Loucy (cell line): Measurements from ENCODE around the gene SLC5A6.

ENCODE experiments used
- H2AFZ ChIP-seq: fragments of 200-600 bp; sonication (generic); 2 replicates; pipeline ENCODE4 v1.6.0; 2016; ENCODE audit warnings: antibody characterized with exemption, mild to moderate bottlenecking, low read length, moderate library complexity
- H3F3A ChIP-seq: fragments of 200-600 bp; 2 replicates; pipeline ENCODE4 v1.6.0; 2016; ENCODE audit warnings: antibody characterized with exemption, low read depth, mild to moderate bottlenecking
- H3K27me3 ChIP-seq: fragments of 200-600 bp; sonication (generic); 2 replicates; pipeline ENCODE4 v1.6.1; 2014; ENCODE audit warnings: low read length, mild to moderate bottlenecking; ENCODE audit not compliant: insufficient read depth, poor library complexity, severe bottlenecking
- H3K36me3 ChIP-seq: fragments of 200-600 bp; sonication (generic); 2 replicates; pipeline ENCODE4 v1.6.1; 2016; ENCODE audit warnings: low read length; ENCODE audit not compliant: insufficient read depth
- H3K4me1 ChIP-seq: fragments of 200-600 bp; sonication (generic); 2 replicates; pipeline ENCODE4 v1.5.1; 2014; ENCODE audit warnings: low read length, mild to moderate bottlenecking; ENCODE audit not compliant: insufficient read depth, poor library complexity, severe bottlenecking
- H3K4me2 ChIP-seq: fragments of 200-600 bp; sonication (generic); 2 replicates; pipeline ENCODE4 v1.6.0; 2014; ENCODE audit warnings: antibody characterized with exemption, low read length, low read depth, mild to moderate bottlenecking; ENCODE audit not compliant: poor library complexity, severe bottlenecking
- H3K4me3 ChIP-seq: fragments of 200-600 bp; sonication (generic); 2 replicates; pipeline ENCODE4 v1.5.1; 2014; ENCODE audit warnings: low read length, mild to moderate bottlenecking, mixed read lengths; ENCODE audit not compliant: poor library complexity, severe bottlenecking
- H3K79me2 ChIP-seq: fragments of 200-600 bp; sonication (generic); 2 replicates; pipeline ENCODE4 v1.6.1; 2014; ENCODE audit warnings: low read length; ENCODE audit not compliant: insufficient read depth
- H3K9ac ChIP-seq: fragments of 200-600 bp; sonication (generic); 2 replicates; pipeline ENCODE4 v1.6.0; 2014; ENCODE audit warnings: mild to moderate bottlenecking, low read depth, low read length, moderate library complexity; ENCODE audit not compliant: poor library complexity, severe bottlenecking
- H3K9me2 ChIP-seq: fragments of 200-600 bp; sonication (generic); replicated peaks from 2 replicates; pipeline ENCODE4 v1.6.1; 2016; ENCODE audit warnings: low read depth, low read length, mixed read lengths
- H3K9me3 ChIP-seq: fragments of 200-600 bp; sonication (generic); 2 replicates; pipeline ENCODE4 v1.6.1; 2014; ENCODE audit warnings: mild to moderate bottlenecking, antibody characterized with exemption, low read length, low read depth; ENCODE audit not compliant: insufficient read depth
- H4K20me1 ChIP-seq: fragments of 200-600 bp; sonication (generic); 2 replicates; pipeline ENCODE4 v1.6.0; 2014; ENCODE audit warnings: antibody characterized with exemption, low read length, mild to moderate bottlenecking; ENCODE audit not compliant: insufficient read depth, poor library complexity, severe bottlenecking
- EZH2phosphoT487 ChIP-seq: fragments of 200-600 bp; IDR thresholded peaks from 2 replicates; pipeline ENCODE4 v1.6.1; 2018; ENCODE audit warnings: antibody characterized with exemption, mild to moderate bottlenecking, moderate library complexity, borderline replicate concordance
- TF ChIP-seq, protein P1 (sequence below): fragments of 200-600 bp; sonication (generic); conservative IDR thresholded peaks from 2 replicates; pipeline ENCODE4 v1.5.1; 2014; ENCODE audit warnings: mild to moderate bottlenecking, antibody characterized with exemption, low read length

SLC5A6 gene

GRCh38 chr2:27206346-27206745 lies 5.7 kb downstream of the SLC5A6 start:
- Histone ChIP-seq H3K36me3 (peaks cover 44% of the 10 kb centered on the region; the same call in 1 of the 2 replicates), H4K20me1 (no peaks in the 10 kb centered on the region), H3K4me2 (no peak overlapping the region), H2AFZ (no peak overlapping the region), H3K79me2 (peaks cover 27% of the 10 kb centered on the region; the same call in 1 of the 2 replicates), H3K9me3 (no peaks in the 10 kb centered on the region), H3K4me1 (peaks cover 13% of the 10 kb centered on the region), H3F3A (no peaks in the 10 kb centered on the region), H3K9ac (no peak overlapping the region), H3K4me3 (no peak overlapping the region), H3K9me2 (no peaks in the 10 kb centered on the region), H3K27me3 (no peaks in the 10 kb centered on the region)
- TF ChIP-seq, protein P1, sequence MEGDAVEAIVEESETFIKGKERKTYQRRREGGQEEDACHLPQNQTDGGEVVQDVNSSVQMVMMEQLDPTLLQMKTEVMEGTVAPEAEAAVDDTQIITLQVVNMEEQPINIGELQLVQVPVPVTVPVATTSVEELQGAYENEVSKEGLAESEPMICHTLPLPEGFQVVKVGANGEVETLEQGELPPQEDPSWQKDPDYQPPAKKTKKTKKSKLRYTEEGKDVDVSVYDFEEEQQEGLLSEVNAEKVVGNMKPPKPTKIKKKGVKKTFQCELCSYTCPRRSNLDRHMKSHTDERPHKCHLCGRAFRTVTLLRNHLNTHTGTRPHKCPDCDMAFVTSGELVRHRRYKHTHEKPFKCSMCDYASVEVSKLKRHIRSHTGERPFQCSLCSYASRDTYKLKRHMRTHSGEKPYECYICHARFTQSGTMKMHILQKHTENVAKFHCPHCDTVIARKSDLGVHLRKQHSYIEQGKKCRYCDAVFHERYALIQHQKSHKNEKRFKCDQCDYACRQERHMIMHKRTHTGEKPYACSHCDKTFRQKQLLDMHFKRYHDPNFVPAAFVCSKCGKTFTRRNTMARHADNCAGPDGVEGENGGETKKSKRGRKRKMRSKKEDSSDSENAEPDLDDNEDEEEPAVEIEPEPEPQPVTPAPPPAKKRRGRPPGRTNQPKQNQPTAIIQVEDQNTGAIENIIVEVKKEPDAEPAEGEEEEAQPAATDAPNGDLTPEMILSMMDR: no peak
- TF ChIP-seq EZH2phosphoT487: no peak

DNA sequence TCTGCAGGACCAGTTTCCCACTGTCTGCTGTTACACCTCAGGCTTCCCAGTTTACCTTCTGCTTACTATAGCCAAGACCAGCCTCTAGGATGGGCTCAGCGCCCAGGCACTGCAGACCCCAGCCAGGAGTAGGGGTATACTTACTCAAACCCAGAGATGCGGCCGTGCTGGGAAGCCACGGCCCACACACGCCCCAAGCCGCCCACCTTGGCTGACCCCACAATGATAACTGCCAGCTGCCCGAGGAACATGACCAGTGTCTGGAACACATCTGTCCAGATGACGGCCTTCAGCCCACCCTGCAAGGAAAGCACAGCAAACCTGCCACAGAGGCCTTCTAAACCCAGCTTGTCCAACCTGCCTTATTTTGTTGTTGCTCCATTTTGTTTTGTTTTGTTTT lies 6.9 kb downstream of the SLC5A6 start:
- Histone ChIP-seq H3K79me2 (peaks cover 18% of the 10 kb centered on the region; the same call in 1 of the 2 replicates), H3K9me3 (no peaks in the 10 kb centered on the region), H3K36me3 (peaks cover 47% of the 10 kb centered on the region; the same call in 1 of the 2 replicates), H3K9me2 (no peaks in the 10 kb centered on the region), H3K4me2 (no peak overlapping the region), H3K4me3 (no peak overlapping the region), H3K4me1 (peaks cover 12% of the 10 kb centered on the region), H3K9ac (no peak overlapping the region), H4K20me1 (no peaks in the 10 kb centered on the region), H3F3A (no peaks in the 10 kb centered on the region), H2AFZ (no peak overlapping the region), H3K27me3 (no peaks in the 10 kb centered on the region)
- TF ChIP-seq, protein P1: no peak
- no peak for TF ChIP-seq EZH2phosphoT487

GRCh38 chr2:27204566-27204965 lies 7.5 kb downstream of the SLC5A6 start:
- H3K4me3 ChIP-seq: no peak overlapping the region
- H3K36me3 ChIP-seq: peaks cover 54% of the 10 kb centered on the region; the same call in 1 of the 2 replicates
- no peaks in the 10 kb centered on the region for H3F3A ChIP-seq
- peaks cover 12% of the 10 kb centered on the region; the same call in 1 of the 2 replicates for H3K79me2 ChIP-seq
- H4K20me1 ChIP-seq: no peaks in the 10 kb centered on the region
- no peaks in the 10 kb centered on the region for H3K27me3 ChIP-seq
- H3K9me2 ChIP-seq: no peaks in the 10 kb centered on the region
- H2AFZ ChIP-seq: no peak overlapping the region
- H3K9ac ChIP-seq: no peak overlapping the region
- TF ChIP-seq EZH2phosphoT487: no peak
- TF ChIP-seq, protein P1: no peak
- peaks cover 6% of the 10 kb centered on the region for H3K4me1 ChIP-seq
- no peak overlapping the region for H3K4me2 ChIP-seq
- H3K9me3 ChIP-seq: no peaks in the 10 kb centered on the region
